ENCODE results near the gene TREX2. TPM values are rescaled to one million over a fixed set of nuclear protein-coding genes. Genes with fewer than 3 reads are reported as not detected.

Gene TREX2
- total and polyA plus RNA-seq, 7 experiments from 2014 or later: 0.25 to 5.5 (median 2.8) TPM

DNA sequence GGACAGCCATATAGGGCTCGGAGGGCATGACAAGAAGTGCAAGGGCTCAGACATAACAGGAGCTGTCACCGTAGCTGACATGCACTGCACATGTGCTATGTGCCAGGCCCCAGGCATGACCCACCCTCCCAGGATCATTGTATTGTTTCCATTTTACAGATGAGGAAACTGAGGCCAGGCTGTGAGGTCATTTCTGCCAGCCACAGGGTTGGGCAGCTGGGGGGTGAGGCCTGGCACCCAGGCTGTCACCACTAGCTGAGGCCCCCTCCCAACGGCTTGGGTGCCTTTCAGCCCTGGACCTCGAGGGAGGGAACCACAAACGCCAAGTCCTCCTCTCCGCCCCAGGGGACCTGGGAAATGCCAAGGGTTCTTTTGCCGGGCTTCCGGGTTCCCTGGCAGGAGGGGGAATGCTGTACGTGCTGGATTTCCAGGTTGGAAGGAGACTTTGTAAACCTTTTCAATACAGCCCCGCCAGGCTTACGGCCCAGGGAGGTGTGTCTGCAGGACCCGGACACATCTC is 12.6 kb downstream of the TREX2 start:
- no peak for ATAC-seq
- H3K4me1 Mint-ChIP-seq: no peaks in the 10 kb centered on the region

DNA sequence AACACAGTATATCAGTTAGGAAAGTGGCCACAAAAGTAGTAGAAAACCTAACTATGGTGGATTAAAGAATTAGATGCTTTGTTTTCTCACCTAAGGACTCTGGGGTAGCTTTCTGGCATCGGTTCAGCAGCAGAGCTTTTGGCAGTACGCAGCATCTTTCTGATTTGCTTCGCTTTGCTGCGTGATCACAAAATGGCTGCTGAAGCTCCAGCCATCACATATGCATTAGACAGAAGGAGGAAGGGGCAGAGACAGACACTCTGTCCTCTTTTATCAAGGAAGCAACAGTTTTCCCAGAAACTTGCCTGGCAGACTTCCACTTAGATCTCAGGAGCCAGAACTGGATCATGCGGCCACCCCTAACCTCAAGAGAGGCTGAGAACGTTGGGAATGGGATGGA is 15.1 kb downstream of the TREX2 start:
- H3K9me3 Mint-ChIP-seq: peaks cover 0 to 22% (median 3%) of the 10 kb centered on the region in 11 donors
- H3K27me3 ChIP-seq (ENCODE audit: control insufficient read depth in 2 of 2, insufficient read depth in 2 of 2, low read length in 2 of 2): no peaks in the 10 kb centered on the region
- ChIA-PET POLR2A (no interaction called here), CTCF (no interaction called here)
- H3K9me3 ChIP-seq (ENCODE audit: control insufficient read depth in 2 of 3, low read length in 3 of 3): no peaks in the 10 kb centered on the region
- H3K4me1 ChIP-seq (ENCODE audit: control insufficient read depth in 2 of 2, insufficient read depth in 2 of 2, low read length in 2 of 2): no peaks in the 10 kb centered on the region
- ATAC-seq: no peak
- H3K27ac ChIP-seq (ENCODE audit: low read depth, low read length): no peak overlapping the region
- H3K27ac Mint-ChIP-seq: no peak overlapping the region
- peaks cover 0 to 5% (median 3%) of the 10 kb centered on the region in 5 donors for H3K36me3 Mint-ChIP-seq
- intact Hi-C loops (cut with micrococcal nuclease): no loop called here
- no peaks in the 10 kb centered on the region for H3K36me3 ChIP-seq (ENCODE audit: control insufficient read depth in 2 of 3, insufficient read depth in 3 of 3, low read length in 3 of 3)
- no peak for DNase-seq
- H3K4me3 ChIP-seq (ENCODE audit: low read length): no peak overlapping the region
- no peaks in the 10 kb centered on the region for H3K4me1 Mint-ChIP-seq
- H3K4me3 Mint-ChIP-seq: no peak overlapping the region
- H3K27me3 Mint-ChIP-seq: peaks cover 0 to 10% (median 2%) of the 10 kb centered on the region in 5 donors

More for the DNA sequence above, 12.6 kb downstream of the TREX2 start:
- intact Hi-C loops (cut with micrococcal nuclease): no loop called here
- DNase-seq: no peak
- ChIA-PET POLR2A (no interaction called here), CTCF (no interaction called here)
- H3K27ac Mint-ChIP-seq: no peak overlapping the region
- H3K36me3 Mint-ChIP-seq: peaks cover 0 to 5% (median 0%) of the 10 kb centered on the region in 5 donors
- no peaks in the 10 kb centered on the region for H3K9me3 ChIP-seq (ENCODE audit: control insufficient read depth in 2 of 3, low read length in 3 of 3)
- no peak overlapping the region for H3K27ac ChIP-seq (ENCODE audit: low read depth, low read length)
- H3K27me3 ChIP-seq (ENCODE audit: control insufficient read depth in 2 of 2, insufficient read depth in 2 of 2, low read length in 2 of 2): no peaks in the 10 kb centered on the region
- peaks cover 0 to 10% (median 0%) of the 10 kb centered on the region in 5 donors for H3K27me3 Mint-ChIP-seq
- no peaks in the 10 kb centered on the region for H3K4me1 ChIP-seq (ENCODE audit: control insufficient read depth in 2 of 2, insufficient read depth in 2 of 2, low read length in 2 of 2)
- H3K36me3 ChIP-seq (ENCODE audit: control insufficient read depth in 2 of 3, insufficient read depth in 3 of 3, low read length in 3 of 3): no peaks in the 10 kb centered on the region
- peaks cover 0 to 12% (median 2%) of the 10 kb centered on the region in 11 donors for H3K9me3 Mint-ChIP-seq
- H3K4me3 Mint-ChIP-seq: no peak overlapping the region
- no peak overlapping the region for H3K4me3 ChIP-seq (ENCODE audit: low read length)

DNA sequence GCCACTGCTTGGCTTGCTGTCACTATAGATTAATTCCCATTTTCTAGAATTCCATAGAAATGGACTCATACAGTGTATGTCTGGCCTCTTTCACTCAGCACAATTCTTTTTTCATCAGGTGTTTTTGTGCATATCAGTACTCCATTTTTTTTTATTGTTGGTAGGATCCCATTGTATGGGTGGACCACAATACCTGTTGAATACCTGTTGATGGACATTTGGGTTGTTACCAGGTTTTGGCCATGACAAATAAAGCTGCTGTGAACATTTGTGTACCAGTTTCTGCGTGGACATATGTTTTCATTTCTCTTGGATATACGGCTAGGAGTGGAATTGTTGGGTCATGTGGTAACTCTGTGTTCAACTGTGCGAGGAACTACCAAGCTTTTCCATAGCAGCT is 19.7 kb downstream of the TREX2 start:
- CTCF ChIA-PET: no interaction called here
- Histone ChIP-seq H3K9me3 (ENCODE audit: control insufficient read depth in 2 of 3, low read length in 3 of 3) (no peaks in the 10 kb centered on the region), H3K4me3 (ENCODE audit: low read length) (no peak overlapping the region), H3K27ac (ENCODE audit: low read depth, low read length) (no peak overlapping the region), H3K27me3 (ENCODE audit: control insufficient read depth in 2 of 2, insufficient read depth in 2 of 2, low read length in 2 of 2) (no peaks in the 10 kb centered on the region), H3K36me3 (ENCODE audit: control insufficient read depth in 2 of 3, insufficient read depth in 3 of 3, low read length in 3 of 3) (no peaks in the 10 kb centered on the region), H3K4me1 (ENCODE audit: control insufficient read depth in 2 of 2, insufficient read depth in 2 of 2, low read length in 2 of 2) (no peaks in the 10 kb centered on the region)
- DNase-seq (no peak), ATAC-seq (no peak)
- POLR2A ChIA-PET: no interaction called here
- H3K27me3 Mint-ChIP-seq: peaks cover 0 to 9% (median 2%) of the 10 kb centered on the region in 5 donors
- intact Hi-C loops (cut with micrococcal nuclease): no loop called here
- no peak overlapping the region for H3K27ac Mint-ChIP-seq
- no peak overlapping the region for H3K4me3 Mint-ChIP-seq
- H3K9me3 Mint-ChIP-seq: peaks cover 0 to 22% (median 3%) of the 10 kb centered on the region in 11 donors
- no peaks in the 10 kb centered on the region for H3K4me1 Mint-ChIP-seq
- peaks cover 0 to 5% (median 3%) of the 10 kb centered on the region in 5 donors for H3K36me3 Mint-ChIP-seq

DNA sequence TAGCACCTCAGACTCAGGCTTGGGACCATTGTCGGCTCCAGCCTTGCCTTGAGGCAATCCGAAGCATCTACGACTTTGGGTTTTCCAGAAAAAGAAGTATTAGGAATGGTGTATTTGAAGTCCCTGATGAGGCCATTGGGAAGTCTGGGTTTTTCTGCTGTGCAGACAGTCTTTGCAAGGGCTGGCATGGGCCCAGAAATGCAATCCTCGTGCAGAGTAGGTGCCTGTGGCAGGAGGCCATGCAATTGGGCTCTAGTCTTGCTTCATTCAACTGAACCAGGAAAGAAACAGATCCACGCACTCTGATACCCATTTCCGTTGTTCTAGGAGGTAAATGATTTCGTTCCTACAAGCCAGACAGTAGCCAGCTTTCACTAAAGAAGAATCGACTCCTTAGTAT is 22.2 kb downstream of the TREX2 start:
- H3K27me3 Mint-ChIP-seq: peaks cover 0 to 2% (median 0%) of the 10 kb centered on the region in 5 donors
- no peaks in the 10 kb centered on the region for H3K27me3 ChIP-seq (ENCODE audit: control insufficient read depth in 2 of 2, insufficient read depth in 2 of 2, low read length in 2 of 2)
- no peaks in the 10 kb centered on the region for H3K36me3 ChIP-seq (ENCODE audit: control insufficient read depth in 2 of 3, insufficient read depth in 3 of 3, low read length in 3 of 3)
- peaks cover 0 to 9% (median 2%) of the 10 kb centered on the region in 11 donors for H3K9me3 Mint-ChIP-seq
- H3K4me1 ChIP-seq (ENCODE audit: control insufficient read depth in 2 of 2, insufficient read depth in 2 of 2, low read length in 2 of 2): no peaks in the 10 kb centered on the region
- peaks cover 0 to 6% (median 0%) of the 10 kb centered on the region in 5 donors for H3K36me3 Mint-ChIP-seq
- H3K4me3 Mint-ChIP-seq: no peak overlapping the region
- DNase-seq (no peak), ATAC-seq (no peak)
- ChIA-PET POLR2A (no interaction called here), CTCF (no interaction called here)
- no peak overlapping the region for H3K27ac ChIP-seq (ENCODE audit: low read depth, low read length)
- no peaks in the 10 kb centered on the region for H3K9me3 ChIP-seq (ENCODE audit: control insufficient read depth in 2 of 3, low read length in 3 of 3)
- intact Hi-C loops (cut with micrococcal nuclease): no loop called here
- H3K4me3 ChIP-seq (ENCODE audit: low read length): no peak overlapping the region
- H3K4me1 Mint-ChIP-seq: no peaks in the 10 kb centered on the region
- H3K27ac Mint-ChIP-seq: no peak overlapping the region

DNA sequence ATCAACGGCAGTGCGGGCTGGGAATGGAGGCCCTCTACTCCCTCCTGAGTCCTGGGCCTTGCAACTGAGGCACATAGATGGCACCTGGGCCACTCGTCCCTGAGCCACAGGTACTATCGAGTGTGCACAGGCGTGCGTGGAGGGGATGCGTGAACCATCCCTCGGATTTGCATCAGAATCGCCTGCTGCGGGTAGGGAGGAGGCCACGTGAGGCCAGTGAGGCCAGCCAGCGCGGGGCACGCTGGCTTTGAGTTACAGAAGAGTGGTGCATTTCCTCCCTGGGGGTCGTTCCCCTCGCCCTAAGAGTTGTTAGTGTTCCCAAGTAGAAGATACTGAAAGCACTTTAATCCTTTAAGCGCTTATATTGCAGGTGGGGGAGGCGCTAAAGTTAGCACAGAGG is 24.0 kb downstream of the TREX2 start:
- intact Hi-C loops (cut with micrococcal nuclease): no loop called here
- H3K27me3 ChIP-seq (ENCODE audit: control insufficient read depth in 2 of 2, insufficient read depth in 2 of 2, low read length in 2 of 2): no peaks in the 10 kb centered on the region
- Mint-ChIP-seq H3K4me3 (no peak overlapping the region), H3K36me3 (peaks cover 0 to 6% (median 0%) of the 10 kb centered on the region in 5 donors), H3K4me1 (no peaks in the 10 kb centered on the region), H3K27me3 (no peaks in the 10 kb centered on the region), H3K9me3 (peaks cover 0 to 3% (median 0%) of the 10 kb centered on the region in 11 donors), H3K27ac (no peak overlapping the region)
- ATAC-seq (no peak), DNase-seq (no peak)
- no peaks in the 10 kb centered on the region for H3K9me3 ChIP-seq (ENCODE audit: control insufficient read depth in 2 of 3, low read length in 3 of 3)
- H3K36me3 ChIP-seq (ENCODE audit: control insufficient read depth in 2 of 3, insufficient read depth in 3 of 3, low read length in 3 of 3): no peaks in the 10 kb centered on the region
- H3K4me1 ChIP-seq (ENCODE audit: control insufficient read depth in 2 of 2, insufficient read depth in 2 of 2, low read length in 2 of 2): no peaks in the 10 kb centered on the region
- H3K27ac ChIP-seq (ENCODE audit: low read depth, low read length): no peak overlapping the region
- ChIA-PET CTCF (no interaction called here), POLR2A (no interaction called here)
- H3K4me3 ChIP-seq (ENCODE audit: low read length): no peak overlapping the region

DNA sequence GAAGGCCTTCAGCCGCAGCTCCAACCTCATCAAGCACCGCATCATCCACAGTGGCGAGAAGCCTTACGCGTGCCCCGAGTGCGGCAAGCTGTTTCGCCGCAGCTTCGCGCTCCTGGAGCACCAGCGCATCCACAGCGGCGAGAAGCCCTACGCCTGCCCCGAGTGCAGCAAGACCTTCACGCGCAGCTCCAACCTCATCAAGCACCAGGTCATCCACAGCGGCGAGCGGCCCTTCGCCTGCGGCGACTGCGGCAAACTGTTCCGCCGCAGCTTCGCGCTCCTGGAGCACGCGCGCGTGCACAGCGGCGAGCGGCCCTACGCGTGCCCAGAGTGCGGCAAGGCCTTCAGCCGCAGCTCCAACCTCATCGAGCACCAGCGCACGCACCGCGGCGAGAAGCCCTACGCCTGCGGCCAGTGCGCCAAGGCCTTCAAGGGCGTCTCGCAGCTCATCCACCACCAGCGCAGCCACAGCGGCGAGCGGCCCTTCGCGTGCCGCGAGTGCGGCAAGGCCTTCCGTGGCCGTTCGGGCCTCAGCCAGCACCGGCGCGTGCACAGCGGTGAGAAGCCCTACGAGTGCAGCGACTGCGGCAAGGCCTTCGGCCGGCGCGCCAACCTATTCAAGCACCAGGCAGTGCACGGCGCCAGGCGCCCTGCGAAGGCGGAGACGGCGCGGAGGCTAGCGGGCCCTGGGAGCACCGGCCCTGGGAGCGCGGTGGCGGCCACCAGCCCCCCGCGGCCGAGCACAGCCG is 24.8 kb downstream of the TREX2 start:
- no peaks in the 10 kb centered on the region for H3K4me1 Mint-ChIP-seq
- POLR2A ChIA-PET: no interaction called here

DNA sequence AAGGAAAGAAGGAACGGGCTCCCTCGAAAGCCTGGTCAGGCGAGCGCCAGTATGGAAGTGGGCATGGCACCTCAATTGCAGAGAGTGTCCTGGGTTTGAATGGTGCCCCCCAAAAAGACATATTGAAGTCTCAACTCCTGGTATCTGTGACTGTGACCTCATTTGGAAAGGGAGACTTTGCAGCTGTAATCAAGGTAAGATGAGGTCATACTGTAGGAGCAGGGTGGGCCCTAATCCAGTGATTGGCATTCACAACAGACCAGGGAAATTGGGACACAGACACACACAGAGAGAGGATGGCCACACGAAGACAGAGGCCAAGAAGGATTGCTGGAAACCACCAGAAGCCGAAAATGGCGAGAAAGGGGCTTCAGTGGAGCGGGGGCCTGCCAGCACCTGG is 28.2 kb downstream of the TREX2 start:
- ChIA-PET POLR2A (no interaction called here), CTCF (no interaction called here)
- no peak overlapping the region for H3K4me3 Mint-ChIP-seq
- Histone ChIP-seq H3K36me3 (ENCODE audit: control insufficient read depth in 2 of 3, insufficient read depth in 3 of 3, low read length in 3 of 3) (no peaks in the 10 kb centered on the region), H3K27ac (ENCODE audit: low read depth, low read length) (no peak overlapping the region), H3K9me3 (ENCODE audit: control insufficient read depth in 2 of 3, low read length in 3 of 3) (no peaks in the 10 kb centered on the region), H3K27me3 (ENCODE audit: control insufficient read depth in 2 of 2, insufficient read depth in 2 of 2, low read length in 2 of 2) (no peaks in the 10 kb centered on the region), H3K4me1 (ENCODE audit: control insufficient read depth in 2 of 2, insufficient read depth in 2 of 2, low read length in 2 of 2) (no peaks in the 10 kb centered on the region), H3K4me3 (ENCODE audit: low read length) (no peak overlapping the region)
- intact Hi-C loops (cut with micrococcal nuclease): no loop called here
- no peaks in the 10 kb centered on the region for H3K9me3 Mint-ChIP-seq
- H3K4me1 Mint-ChIP-seq: peaks cover 0 to 4% (median 0%) of the 10 kb centered on the region in 7 donors
- ATAC-seq: no peak
- no peak overlapping the region for H3K27ac Mint-ChIP-seq
- no peaks in the 10 kb centered on the region for H3K27me3 Mint-ChIP-seq
- DNase-seq: no peak
- H3K36me3 Mint-ChIP-seq: peaks cover 0 to 6% (median 0%) of the 10 kb centered on the region in 5 donors

More for the DNA sequence above, 24.8 kb downstream of the TREX2 start:
- Histone ChIP-seq H3K27ac (ENCODE audit: low read depth, low read length) (no peak overlapping the region), H3K4me3 (ENCODE audit: low read length) (no peak overlapping the region), H3K36me3 (ENCODE audit: control insufficient read depth in 2 of 3, insufficient read depth in 3 of 3, low read length in 3 of 3) (no peaks in the 10 kb centered on the region), H3K9me3 (ENCODE audit: control insufficient read depth in 2 of 3, low read length in 3 of 3) (no peaks in the 10 kb centered on the region), H3K27me3 (ENCODE audit: control insufficient read depth in 2 of 2, insufficient read depth in 2 of 2, low read length in 2 of 2) (no peaks in the 10 kb centered on the region), H3K4me1 (ENCODE audit: control insufficient read depth in 2 of 2, insufficient read depth in 2 of 2, low read length in 2 of 2) (no peaks in the 10 kb centered on the region)
- Mint-ChIP-seq H3K9me3 (no peaks in the 10 kb centered on the region), H3K36me3 (peaks cover 0 to 6% (median 0%) of the 10 kb centered on the region in 5 donors), H3K27me3 (no peaks in the 10 kb centered on the region), H3K4me3 (no peak overlapping the region), H3K27ac (no peak overlapping the region)
- no peak for ATAC-seq
- no peak for DNase-seq
- intact Hi-C loops (cut with micrococcal nuclease): no loop called here
- CTCF ChIA-PET: no interaction called here

Data from naive thymus-derived CD4-positive, alpha-beta T cell (primary cell).